Measurements from ENCODE around the gene SPATA3. TPM values are rescaled to one million over a fixed set of nuclear protein-coding genes. Genes with fewer than 3 reads are reported as not detected.
"Not testable (repeated sequence)": the region's sequence is repeated elsewhere in the genome, so short reads cannot be mapped to it uniquely, and the experiment has no call there.

SPATA3 gene
- total RNA-seq, 4 donors from 2014 or later, result not detected

- TF ChIP-seq CTCF (IDR thresholded peaks at IDR 0.05 in 4 of 5, conservative IDR thresholded peaks at IDR 0.05 in 1 of 5) (no peak), POLR2A (IDR thresholded peaks at IDR 0.05) (no peak)
- ATAC-seq, result no peak
- Histone ChIP-seq H3K27me3 (peaks cover 0 to 3% (median 2%) of the 10 kb centered on the region in 3 donors), H3K4me1 (no peaks in the 10 kb centered on the region), H3K36me3 (no peaks in the 10 kb centered on the region), H3K27ac (no peak overlapping the region), H3K4me3 (no peak overlapping the region), H3K9me3 (no peaks in the 10 kb centered on the region)
- no peak for DNase-seq
- intact Hi-C loops (cut with DNase I; ENCODE audit: low total_unique reads), result no loop called here
- in situ Hi-C loops (cut with MboI; ENCODE audit: low sequenced_read_pairs in 4 of 4), result no loop called here
These were observed 31.7 kb upstream of the SPATA3 start for GRCh38 chr2:230964136-230964730.

GRCh38 chr2:230967113-230967512 lies 28.8 kb upstream of the SPATA3 start:
- Histone ChIP-seq H3K9me3 (no peaks in the 10 kb centered on the region), H3K36me3 (no peaks in the 10 kb centered on the region), H3K4me1 (no peaks in the 10 kb centered on the region), H3K4me3 (no peak overlapping the region), H3K27ac (no peak overlapping the region), H3K27me3 (no peaks in the 10 kb centered on the region)
- in situ Hi-C loops (cut with MboI; ENCODE audit: low sequenced_read_pairs in 4 of 4) (no loop called here), intact Hi-C loops (cut with DNase I; ENCODE audit: low total_unique reads) (no loop called here)
- ATAC-seq (no peak), DNase-seq (no peak)
- TF ChIP-seq CTCF (IDR thresholded peaks at IDR 0.05 in 4 of 5, conservative IDR thresholded peaks at IDR 0.05 in 1 of 5), result no peak
- no peak for TF ChIP-seq POLR2A (IDR thresholded peaks at IDR 0.05)

- H3K36me3 ChIP-seq; in situ Hi-C loops (cut with MboI; ENCODE audit: low sequenced_read_pairs in 4 of 4); H3K9me3 ChIP-seq; H3K27me3 ChIP-seq; ATAC-seq; H3K4me3 ChIP-seq; H3K4me1 ChIP-seq; intact Hi-C loops (cut with DNase I; ENCODE audit: low total_unique reads); DNase-seq; H3K27ac ChIP-seq: not testable (repeated sequence)
These were observed 27.6 kb upstream of the SPATA3 start for GRCh38 chr2:230968314-230968713.

GRCh38 chr2:230968921-230969658 lies 26.8 kb upstream of the SPATA3 start:
- DNase-seq, result no peak
- in situ Hi-C loops (cut with MboI; ENCODE audit: low sequenced_read_pairs in 4 of 4) (no loop called here), intact Hi-C loops (cut with DNase I; ENCODE audit: low total_unique reads) (no loop called here)
- H3K27ac ChIP-seq, result no peak overlapping the region
- no peaks in the 10 kb centered on the region for H3K9me3 ChIP-seq
- no peak for ATAC-seq
- TF ChIP-seq POLR2A (IDR thresholded peaks at IDR 0.05) (no peak), CTCF (IDR thresholded peaks at IDR 0.05 in 4 of 5, conservative IDR thresholded peaks at IDR 0.05 in 1 of 5) (no peak)
- no peaks in the 10 kb centered on the region for H3K4me1 ChIP-seq
- H3K27me3 ChIP-seq, result no peaks in the 10 kb centered on the region
- no peaks in the 10 kb centered on the region for H3K36me3 ChIP-seq
- no peak overlapping the region for H3K4me3 ChIP-seq

GRCh38 chr2:230969659-230970015 lies 26.3 kb upstream of the SPATA3 start:
- ATAC-seq (no peak), DNase-seq (no peak)
- Histone ChIP-seq H3K27ac (no peak overlapping the region), H3K4me3 (no peak overlapping the region), H3K4me1 (no peaks in the 10 kb centered on the region), H3K27me3 (no peaks in the 10 kb centered on the region), H3K36me3 (no peaks in the 10 kb centered on the region), H3K9me3 (no peaks in the 10 kb centered on the region)
- intact Hi-C loops (cut with DNase I; ENCODE audit: low total_unique reads), result no loop called here
- in situ Hi-C loops (cut with MboI; ENCODE audit: low sequenced_read_pairs in 4 of 4), result loop anchor here in 1 of 4 donors (5.0 kb wide), 1 partner anchor 137 kb away; no protein-coding TSS in a partner anchor
- TF ChIP-seq POLR2A (IDR thresholded peaks at IDR 0.05), result no peak
- TF ChIP-seq CTCF (IDR thresholded peaks at IDR 0.05 in 4 of 5, conservative IDR thresholded peaks at IDR 0.05 in 1 of 5), result no peak

All from gastrocnemius medialis (tissue), 4 donors.